ENCODE data around the gene GRIK2. TPM values are rescaled to one million over a fixed set of nuclear protein-coding genes. Genes with fewer than 3 reads are reported as not detected.

The GRIK2 gene
- total RNA-seq, 4 donors from 2014 or later: 0.30 to 4.1 (median 1.3) TPM

GRCh38 chr6:101558712-101559111 lies 165.2 kb downstream of the GRIK2 start:
- no peaks in the 10 kb centered on the region for H3K4me1 ChIP-seq
- H3K27me3 ChIP-seq: no peaks in the 10 kb centered on the region
- TF ChIP-seq POLR2A (IDR thresholded peaks at IDR 0.05) (no peak), POLR2AphosphoS5 (IDR thresholded peaks at IDR 0.05) (no peak), EP300 (IDR thresholded peaks at IDR 0.05) (no peak)
- TF ChIP-seq, protein P1, sequence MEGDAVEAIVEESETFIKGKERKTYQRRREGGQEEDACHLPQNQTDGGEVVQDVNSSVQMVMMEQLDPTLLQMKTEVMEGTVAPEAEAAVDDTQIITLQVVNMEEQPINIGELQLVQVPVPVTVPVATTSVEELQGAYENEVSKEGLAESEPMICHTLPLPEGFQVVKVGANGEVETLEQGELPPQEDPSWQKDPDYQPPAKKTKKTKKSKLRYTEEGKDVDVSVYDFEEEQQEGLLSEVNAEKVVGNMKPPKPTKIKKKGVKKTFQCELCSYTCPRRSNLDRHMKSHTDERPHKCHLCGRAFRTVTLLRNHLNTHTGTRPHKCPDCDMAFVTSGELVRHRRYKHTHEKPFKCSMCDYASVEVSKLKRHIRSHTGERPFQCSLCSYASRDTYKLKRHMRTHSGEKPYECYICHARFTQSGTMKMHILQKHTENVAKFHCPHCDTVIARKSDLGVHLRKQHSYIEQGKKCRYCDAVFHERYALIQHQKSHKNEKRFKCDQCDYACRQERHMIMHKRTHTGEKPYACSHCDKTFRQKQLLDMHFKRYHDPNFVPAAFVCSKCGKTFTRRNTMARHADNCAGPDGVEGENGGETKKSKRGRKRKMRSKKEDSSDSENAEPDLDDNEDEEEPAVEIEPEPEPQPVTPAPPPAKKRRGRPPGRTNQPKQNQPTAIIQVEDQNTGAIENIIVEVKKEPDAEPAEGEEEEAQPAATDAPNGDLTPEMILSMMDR (IDR thresholded peaks at IDR 0.05): no peak
- no peaks in the 10 kb centered on the region for H3K9me3 ChIP-seq
- no peaks in the 10 kb centered on the region for H3K36me3 ChIP-seq
- no peak overlapping the region for H3K4me3 ChIP-seq
- 74% methylated on average over 2 of the region's 2 CpGs for WGBS
- no peak overlapping the region for H3K27ac ChIP-seq
- DNase-seq (ENCODE audit: low spot score in 2 of 2): no peak

DNA sequence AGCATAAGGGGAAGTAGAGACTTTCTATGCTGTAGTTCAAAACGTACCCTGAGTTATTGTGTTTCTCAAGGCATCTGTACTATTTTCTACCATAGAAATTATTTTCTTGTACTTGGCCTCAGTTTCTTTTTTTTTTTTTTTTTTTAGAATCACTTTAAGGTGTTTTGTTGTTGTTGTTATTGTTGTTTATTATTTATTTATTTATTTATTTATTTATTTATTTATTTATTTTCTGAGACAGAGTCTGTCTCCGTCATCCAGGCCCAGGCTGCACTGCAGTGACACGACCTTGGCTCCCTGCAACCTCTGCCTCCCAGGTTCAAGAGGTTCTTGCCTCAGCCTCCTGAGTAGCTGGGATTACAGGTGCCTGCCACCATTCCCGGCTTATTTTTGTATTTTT lies 179.1 kb downstream of the GRIK2 start:
- H3K36me3 ChIP-seq: no peaks in the 10 kb centered on the region
- no peaks in the 10 kb centered on the region for H3K4me1 ChIP-seq
- no peak for TF ChIP-seq POLR2A (IDR thresholded peaks at IDR 0.05)
- TF ChIP-seq, protein P1 (IDR thresholded peaks at IDR 0.05): no peak
- TF ChIP-seq POLR2AphosphoS5 (IDR thresholded peaks at IDR 0.05): no peak
- TF ChIP-seq EP300 (IDR thresholded peaks at IDR 0.05): no peak
- H3K9me3 ChIP-seq: no peaks in the 10 kb centered on the region
- DNase-seq (ENCODE audit: low spot score in 2 of 2): no peak
- H3K27ac ChIP-seq: no peak overlapping the region
- no peak overlapping the region for H3K4me3 ChIP-seq
- no peaks in the 10 kb centered on the region for H3K27me3 ChIP-seq
- WGBS: 93% methylated on average over 4 of the region's 4 CpGs

GRCh38 chr6:101577091-101577490 lies 183.6 kb downstream of the GRIK2 start:
- Histone ChIP-seq H3K36me3 (no peaks in the 10 kb centered on the region), H3K27me3 (no peaks in the 10 kb centered on the region), H3K4me3 (no peak overlapping the region), H3K27ac (no peak overlapping the region), H3K9me3 (no peaks in the 10 kb centered on the region), H3K4me1 (no peaks in the 10 kb centered on the region)
- no peak for DNase-seq (ENCODE audit: low spot score in 2 of 2)
- TF ChIP-seq POLR2A (IDR thresholded peaks at IDR 0.05) (no peak), EP300 (IDR thresholded peaks at IDR 0.05) (no peak), POLR2AphosphoS5 (IDR thresholded peaks at IDR 0.05) (no peak)
- TF ChIP-seq, protein P1 (IDR thresholded peaks at IDR 0.05): no peak

DNA sequence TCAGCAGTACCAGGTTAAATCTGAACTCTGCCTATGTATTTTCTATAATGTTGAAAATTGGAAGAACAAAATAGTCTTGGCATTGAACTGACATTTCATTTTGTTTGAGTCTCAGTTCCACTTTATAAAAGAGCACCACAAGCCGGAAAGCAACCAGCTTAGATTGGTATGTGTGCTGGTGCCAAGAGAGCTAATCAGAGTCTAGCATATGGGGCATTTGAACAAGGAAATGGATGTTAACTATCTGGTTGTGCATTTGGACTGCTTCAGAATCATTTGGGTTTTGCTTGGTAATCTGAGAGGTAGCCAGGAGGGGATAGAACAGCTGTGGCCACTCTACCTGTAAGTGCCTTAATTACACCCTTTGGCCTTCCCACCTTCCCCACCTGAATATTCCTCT lies 184.8 kb downstream of the GRIK2 start:
- Histone ChIP-seq H3K27ac (no peak overlapping the region), H3K9me3 (no peaks in the 10 kb centered on the region), H3K36me3 (no peaks in the 10 kb centered on the region), H3K4me1 (no peaks in the 10 kb centered on the region), H3K4me3 (no peak overlapping the region), H3K27me3 (no peaks in the 10 kb centered on the region)
- no peak for TF ChIP-seq EP300 (IDR thresholded peaks at IDR 0.05)
- 100% methylated on average over 1 of the region's 1 CpG for WGBS
- DNase-seq (ENCODE audit: low spot score in 2 of 2): no peak

DNA sequence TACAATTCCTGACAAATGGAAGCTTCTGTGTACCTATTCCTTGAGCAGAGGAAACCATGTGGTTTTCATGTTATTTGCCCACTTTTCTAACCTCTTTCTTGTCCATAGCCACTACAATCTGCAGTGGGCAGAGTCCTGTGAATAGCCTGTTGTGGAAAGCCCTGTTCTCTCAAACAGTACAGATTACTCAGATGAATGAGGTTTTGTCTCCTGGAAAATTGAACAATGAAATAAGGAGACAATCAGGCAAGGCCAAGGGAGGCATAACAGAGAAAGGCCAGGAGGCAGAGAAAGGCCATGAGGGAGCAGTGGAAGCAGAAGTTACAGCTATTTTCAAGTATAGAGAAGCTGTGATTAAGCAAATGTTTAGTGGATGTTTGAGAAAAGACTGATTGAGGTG lies 189.3 kb downstream of the GRIK2 start:
- no peak for DNase-seq (ENCODE audit: low spot score in 2 of 2)
- Histone ChIP-seq H3K9me3 (no peaks in the 10 kb centered on the region), H3K27ac (no peak overlapping the region), H3K4me1 (no peaks in the 10 kb centered on the region), H3K4me3 (no peak overlapping the region), H3K27me3 (no peaks in the 10 kb centered on the region), H3K36me3 (no peaks in the 10 kb centered on the region)
- TF ChIP-seq EP300 (IDR thresholded peaks at IDR 0.05) (no peak), POLR2A (IDR thresholded peaks at IDR 0.05) (no peak), POLR2AphosphoS5 (IDR thresholded peaks at IDR 0.05) (no peak)
- TF ChIP-seq, protein P1 (IDR thresholded peaks at IDR 0.05): no peak

DNA sequence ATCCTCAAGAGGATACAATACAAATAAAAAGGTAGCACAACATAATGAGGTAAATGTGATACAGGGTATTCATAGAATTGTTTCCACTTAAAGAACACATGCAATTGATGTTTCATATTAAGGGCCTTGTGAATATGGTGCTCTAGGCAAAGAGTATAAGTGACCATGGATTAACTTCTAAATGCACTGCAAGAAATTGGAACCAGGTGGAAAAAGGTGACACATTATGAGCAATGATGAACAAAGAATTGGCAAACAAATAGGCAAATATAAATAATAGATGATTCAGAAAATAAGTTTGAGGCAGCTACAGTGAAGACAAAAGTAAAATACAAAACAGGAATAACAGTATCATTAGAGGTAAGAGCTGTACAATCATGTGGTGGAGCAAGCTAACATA lies 192.0 kb downstream of the GRIK2 start:
- TF ChIP-seq POLR2AphosphoS5 (IDR thresholded peaks at IDR 0.05): no peak
- TF ChIP-seq EP300 (IDR thresholded peaks at IDR 0.05): no peak
- no peak for TF ChIP-seq POLR2A (IDR thresholded peaks at IDR 0.05)
- TF ChIP-seq, protein P1 (IDR thresholded peaks at IDR 0.05): no peak
- H3K9me3 ChIP-seq: no peaks in the 10 kb centered on the region
- H3K4me3 ChIP-seq: no peak overlapping the region
- DNase-seq (ENCODE audit: low spot score in 2 of 2): no peak
- H3K36me3 ChIP-seq: no peaks in the 10 kb centered on the region
- H3K27ac ChIP-seq: no peak overlapping the region
- no peaks in the 10 kb centered on the region for H3K27me3 ChIP-seq
- no peaks in the 10 kb centered on the region for H3K4me1 ChIP-seq

Data from suprapubic skin (tissue), 4 donors.